HG03135 (cell line): ENCODE results near the gene ANKRD13D.

Experiments used
- ATAC-seq: cut with Tn5 transposase; IDR thresholded peaks from one replicate; pipeline ENCODE4 v1.9.1; 2021; ENCODE audit warnings: mild to moderate bottlenecking, moderate library complexity; ENCODE audit not compliant: unreplicated experiment

ANKRD13D gene

DNA sequence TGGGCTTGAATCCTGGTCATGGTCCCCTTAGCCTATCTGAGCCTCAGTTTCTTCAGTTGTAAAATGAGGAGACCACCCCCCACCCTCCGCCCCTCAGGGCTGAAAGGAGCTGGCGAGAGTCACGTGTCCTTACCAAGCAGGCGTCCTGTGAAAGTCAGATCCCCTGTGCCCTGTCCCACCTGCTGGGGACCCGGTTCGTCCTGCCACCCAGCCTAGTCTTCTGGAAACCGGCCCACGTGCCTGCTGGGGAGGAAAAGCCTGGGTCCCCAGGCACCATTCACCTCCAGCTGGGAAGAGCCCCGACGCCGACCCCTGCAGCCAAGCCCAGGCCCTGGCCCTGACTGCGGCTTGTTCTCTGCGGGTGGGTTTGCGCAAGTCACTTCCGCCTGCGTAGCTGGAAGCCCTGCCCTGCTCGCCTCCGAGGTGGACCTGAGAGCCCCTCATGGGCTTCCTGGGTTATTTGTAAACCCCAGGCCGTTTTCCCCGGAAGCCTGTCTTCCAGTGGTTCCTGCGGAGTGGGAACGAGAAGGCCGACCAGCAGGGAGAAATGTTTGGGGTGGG, 13.5 kb downstream of the ANKRD13D start:
- ATAC-seq, result no peak

DNA sequence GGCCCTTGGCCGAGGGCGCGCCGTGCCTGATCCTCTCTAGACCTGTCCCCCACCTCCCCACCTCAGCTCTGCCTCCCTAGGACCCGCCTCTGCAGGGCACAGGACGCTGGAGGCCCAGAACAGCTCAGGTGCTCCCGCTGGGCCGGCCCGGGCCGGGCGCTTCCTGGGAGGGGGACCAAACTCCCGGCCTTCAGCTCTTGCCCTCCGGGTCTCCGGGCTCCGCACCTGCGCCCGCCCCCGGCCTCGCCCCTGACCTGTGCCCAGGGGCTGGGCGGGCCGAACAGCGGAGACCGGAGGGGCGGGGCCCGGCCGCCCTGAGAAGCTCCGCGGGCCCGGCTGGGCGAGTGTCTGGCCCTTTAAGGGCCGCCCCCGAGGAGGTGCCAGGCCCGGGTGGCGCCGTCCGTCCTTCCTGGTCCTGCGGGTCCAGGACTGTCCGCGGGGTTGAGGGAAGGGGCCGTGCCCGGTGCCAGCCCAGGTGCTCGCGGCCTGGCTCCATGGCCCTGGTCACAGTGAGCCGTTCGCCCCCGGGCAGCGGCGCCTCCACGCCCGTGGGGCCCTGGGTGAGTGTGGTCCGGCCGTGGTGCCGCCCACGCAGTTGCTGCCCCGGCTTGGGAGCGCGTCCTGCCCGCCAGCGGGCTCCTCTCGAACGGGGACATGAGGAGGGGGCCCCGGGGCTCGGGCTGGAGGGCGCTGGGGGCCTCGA, 14.2 kb downstream of the ANKRD13D start, which contains the start of gene SSH3:
SSH3 (plus strand) TSS at position 399 of the 703 bp plus-strand sequence; CDS start at position 495, 96 bp downstream.
- no peak for ATAC-seq

DNA sequence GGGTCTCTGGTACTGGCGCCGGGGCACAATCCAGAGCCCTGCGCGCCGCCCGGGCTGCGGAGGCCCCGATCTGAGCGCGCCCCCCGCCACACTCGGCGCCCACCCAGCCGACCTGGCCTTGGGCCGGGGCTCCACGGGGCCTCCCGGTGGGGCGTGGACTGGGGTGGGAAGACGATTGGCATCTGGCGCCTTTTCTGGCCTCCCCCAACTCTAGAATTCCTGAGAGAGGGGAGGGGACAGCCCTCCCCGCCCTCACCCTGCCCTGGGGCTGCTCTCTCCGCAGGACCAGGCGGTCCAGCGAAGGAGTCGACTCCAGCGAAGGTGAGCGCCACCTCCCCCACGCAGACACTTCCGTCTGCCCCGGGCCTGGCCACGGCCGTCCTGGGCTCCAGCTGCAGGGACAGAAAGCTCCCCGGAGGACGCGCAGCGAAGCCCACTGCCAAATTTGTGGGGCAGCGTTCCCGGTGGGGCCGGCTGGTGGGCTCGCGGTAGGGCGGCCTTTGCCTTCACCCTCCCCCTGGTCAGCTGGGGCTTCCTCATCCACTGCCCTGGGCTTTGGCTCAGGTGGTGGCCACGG, 14.8 kb downstream of the ANKRD13D start:
- ATAC-seq, result no peak

DNA sequence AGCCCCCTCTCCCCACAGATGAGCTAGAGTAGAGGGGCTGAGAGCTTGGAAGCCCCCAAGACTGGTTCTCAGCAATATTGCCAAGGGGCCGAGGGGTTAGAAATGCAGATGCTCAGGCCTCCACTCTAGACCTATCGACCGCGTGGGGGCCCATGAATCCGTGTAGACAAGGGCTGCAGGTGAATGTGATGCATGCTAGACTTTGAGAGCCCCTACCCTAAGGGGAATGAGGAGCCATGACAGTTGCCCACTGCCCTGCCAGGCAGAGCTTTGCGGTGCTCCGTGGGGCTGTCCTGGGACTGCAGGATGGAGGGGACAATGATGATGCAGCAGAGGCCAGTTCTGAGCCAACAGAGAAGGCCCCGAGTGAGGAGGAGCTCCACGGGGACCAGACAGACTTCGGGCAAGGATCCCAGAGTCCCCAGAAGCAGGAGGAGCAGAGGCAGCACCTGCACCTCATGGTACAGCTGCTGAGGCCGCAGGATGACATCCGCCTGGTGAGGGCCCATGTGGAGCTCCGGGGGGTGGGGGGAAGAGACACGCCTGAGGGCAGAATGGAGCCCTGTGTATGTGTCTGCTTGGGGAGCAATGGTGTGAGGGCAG, 15.5 kb downstream of the ANKRD13D start:
- ATAC-seq, result no peak

DNA sequence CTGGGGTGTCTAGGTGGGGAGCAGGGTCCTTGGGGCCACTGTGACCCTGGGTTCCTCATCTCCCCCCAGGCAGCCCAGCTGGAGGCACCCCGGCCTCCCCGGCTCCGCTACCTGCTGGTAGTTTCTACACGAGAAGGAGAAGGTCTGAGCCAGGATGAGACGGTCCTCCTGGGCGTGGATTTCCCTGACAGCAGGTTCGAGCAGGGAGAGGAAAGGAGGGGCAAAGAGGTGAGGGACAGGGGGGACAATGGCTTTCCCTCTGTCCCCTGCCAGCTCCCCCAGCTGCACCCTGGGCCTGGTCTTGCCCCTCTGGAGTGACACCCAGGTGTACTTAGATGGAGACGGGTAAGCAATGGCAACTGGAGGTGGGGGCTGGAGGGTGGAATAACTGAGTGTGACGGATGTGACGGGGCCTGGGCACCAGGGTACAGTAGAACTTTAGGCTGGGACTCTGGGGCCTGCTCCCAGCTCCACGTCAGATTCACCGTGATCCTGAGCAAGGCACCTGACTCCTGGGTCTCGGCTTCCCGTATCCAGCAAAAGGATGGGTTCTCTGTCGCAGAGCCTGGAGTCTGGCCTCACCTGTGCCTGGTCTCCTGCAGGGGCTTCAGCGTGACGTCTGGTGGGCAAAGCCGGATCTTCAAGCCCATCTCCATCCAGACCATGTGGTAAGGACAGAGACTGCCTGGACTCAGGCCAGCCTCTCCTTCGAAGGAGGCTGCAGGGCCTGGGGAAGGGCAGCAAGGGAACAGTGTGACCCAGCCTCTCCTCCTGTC, 17.9 kb downstream of the ANKRD13D start:
- ATAC-seq, result no peak

DNA sequence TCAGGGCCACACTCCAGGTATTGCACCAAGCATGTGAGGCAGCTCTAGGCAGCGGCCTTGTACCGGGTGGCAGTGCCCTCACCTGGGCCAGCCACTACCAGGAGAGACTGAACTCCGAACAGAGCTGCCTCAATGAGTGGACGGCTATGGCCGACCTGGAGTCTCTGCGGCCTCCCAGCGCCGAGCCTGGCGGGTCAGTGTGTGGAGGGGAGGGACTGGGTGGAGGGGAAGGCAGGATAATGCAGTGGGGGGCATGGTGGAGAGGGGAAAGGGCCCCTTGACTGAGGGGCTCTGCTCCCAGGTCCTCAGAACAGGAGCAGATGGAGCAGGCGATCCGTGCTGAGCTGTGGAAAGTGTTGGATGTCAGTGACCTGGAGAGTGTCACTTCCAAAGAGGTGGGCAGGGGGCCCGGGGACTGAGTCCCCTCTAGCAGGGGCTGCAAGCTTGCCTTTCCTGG, 18.5 kb downstream of the ANKRD13D start:
- no peak for ATAC-seq

DNA sequence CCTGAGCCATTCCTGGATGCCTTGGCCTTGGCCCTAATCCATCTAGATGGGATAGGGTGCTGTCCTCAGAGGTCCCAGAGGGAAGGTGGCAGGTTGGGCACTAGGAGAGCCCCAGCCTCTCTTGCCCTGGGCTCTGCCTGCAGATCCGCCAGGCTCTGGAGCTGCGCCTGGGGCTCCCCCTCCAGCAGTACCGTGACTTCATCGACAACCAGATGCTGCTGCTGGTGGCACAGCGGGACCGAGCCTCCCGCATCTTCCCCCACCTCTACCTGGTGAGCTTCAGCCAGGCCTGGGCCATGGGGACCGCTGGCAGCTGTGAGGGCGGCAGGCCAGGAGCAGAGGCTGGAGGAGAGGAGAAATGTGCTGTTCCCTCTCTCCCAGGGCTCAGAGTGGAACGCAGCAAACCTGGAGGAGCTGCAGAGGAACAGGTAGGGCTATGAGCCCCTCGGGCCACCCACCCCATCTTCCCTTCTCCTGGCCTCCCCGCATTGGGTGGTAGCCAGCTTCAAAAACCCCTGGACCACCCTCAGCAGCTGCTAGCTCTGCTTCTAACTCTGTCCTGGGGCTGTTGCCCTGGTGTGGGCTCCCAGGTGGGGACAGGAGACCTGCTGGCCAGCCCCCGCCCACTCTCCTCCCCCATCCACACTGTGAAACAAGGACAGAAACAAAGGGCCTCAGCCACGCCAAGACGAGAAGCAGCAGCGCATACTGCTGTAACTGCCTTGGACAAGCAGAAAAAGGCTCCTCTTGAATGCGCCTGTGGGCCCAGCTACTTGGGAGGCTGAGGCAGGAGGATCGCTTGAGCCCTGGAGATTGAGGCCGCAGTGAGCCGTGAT, 19.1 kb downstream of the ANKRD13D start:
- ATAC-seq, result no peak

DNA sequence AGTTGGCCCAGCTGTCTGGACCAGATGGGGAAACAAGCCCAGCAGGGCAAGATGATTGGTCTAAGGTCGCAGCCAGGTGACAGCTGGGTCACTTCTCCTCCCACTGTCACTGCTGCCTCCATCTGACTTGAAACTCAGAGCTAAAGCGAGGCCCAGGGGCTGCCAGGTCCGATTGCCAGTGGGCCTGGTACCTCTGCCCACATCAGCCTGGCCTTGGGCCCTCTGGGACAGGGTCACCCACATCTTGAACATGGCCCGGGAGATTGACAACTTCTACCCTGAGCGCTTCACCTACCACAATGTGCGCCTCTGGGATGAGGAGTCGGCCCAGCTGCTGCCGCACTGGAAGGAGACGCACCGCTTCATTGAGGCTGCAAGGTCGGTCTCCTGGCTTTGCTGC, 20.1 kb downstream of the ANKRD13D start:
- no peak for ATAC-seq

DNA sequence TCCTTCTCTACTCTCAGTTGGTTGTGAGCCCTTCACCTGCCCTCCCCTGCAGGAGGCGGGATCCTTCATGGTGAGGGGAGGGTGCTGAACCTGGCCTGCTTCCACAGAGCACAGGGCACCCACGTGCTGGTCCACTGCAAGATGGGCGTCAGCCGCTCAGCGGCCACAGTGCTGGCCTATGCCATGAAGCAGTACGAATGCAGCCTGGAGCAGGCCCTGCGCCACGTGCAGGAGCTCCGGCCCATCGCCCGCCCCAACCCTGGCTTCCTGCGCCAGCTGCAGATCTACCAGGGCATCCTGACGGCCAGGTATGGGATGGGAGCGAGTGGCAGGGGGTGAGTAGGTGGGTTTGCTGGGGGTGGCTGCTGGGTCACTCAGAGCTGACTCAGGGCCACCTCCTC, 20.6 kb downstream of the ANKRD13D start:
- no peak for ATAC-seq

DNA sequence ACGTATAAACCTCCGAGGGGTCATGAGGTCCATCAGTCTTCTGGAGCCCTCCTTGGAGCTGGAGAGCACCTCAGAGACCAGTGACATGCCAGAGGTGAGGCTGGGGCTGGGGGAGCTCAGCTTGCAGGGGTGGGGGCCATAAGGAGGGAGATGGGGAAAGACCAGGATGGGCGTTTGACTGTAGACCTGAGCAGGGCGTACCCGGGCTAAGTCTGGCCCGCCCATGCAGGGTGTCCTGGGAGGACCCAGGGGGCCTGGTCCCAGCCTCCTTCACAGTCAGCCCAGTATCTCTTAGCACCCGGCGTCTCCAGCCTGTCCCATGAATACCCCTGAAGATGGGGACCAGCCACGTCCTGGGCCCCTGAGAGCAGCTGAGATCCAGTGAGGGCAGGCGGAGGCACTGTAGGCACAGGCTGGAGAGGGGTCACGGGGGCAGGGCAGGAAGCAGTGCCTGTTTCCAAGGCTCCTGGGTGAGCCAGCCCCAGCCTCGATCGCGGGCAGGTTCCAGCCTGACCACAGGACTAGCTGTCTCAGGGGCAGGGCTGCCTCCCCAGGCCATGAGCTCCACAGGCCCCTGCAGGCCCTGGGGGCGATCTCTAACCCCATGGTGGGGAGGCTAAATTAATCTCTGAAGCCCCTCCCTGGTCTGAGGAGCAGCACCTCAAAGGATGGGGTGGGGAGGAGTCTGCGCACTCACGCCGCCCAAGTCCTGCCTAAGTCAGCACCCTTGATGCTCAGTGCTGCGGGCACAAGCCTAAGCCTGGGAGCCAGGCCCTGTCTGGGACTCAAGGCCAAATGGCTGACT, 21.3 kb downstream of the ANKRD13D start:
- ATAC-seq, result no peak

DNA sequence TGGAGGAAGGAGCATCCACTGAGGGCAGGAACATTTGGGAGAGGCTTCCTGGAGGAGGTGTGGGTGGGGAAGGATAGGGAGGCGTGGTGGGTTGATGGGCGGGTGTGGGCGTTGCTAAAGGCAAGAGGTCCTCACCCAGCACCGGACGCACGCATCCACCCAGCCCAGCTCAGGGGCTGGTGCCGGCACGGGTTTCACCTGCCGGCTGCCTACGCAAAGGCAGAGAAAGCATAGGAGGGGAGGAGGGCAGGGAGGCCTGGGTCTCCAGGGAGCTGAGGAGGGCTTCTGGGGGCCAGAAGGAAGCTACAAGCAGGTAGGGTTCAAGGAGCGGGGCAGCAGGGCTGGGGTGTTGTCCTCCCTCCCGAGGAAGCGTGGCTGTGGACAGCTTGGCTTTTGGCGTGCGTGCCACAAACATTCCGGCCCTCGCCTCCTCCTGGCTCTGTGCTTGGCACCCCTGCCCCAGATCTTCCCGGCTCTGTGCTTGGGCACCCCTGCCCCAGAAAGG, 22.0 kb downstream of the ANKRD13D start:
- no peak for ATAC-seq

DNA sequence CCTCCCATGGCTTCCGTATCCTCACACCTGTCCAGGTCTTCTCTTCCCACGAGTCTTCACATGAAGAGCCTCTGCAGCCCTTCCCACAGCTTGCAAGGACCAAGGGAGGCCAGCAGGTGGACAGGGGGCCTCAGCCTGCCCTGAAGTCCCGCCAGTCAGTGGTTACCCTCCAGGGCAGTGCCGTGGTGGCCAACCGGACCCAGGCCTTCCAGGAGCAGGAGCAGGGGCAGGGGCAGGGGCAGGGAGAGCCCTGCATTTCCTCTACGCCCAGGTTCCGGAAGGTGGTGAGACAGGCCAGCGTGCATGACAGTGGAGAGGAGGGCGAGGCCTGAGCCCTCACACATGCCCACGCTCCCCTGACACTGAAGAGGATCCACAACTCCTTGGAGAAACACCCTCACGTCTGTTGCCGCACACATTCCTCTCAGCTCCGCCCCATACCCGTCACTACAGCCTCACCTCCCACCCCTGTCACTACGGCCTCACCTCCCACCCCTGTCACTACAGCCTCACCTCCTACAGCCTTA, 22.5 kb downstream of the ANKRD13D start:
- no peak for ATAC-seq

DNA sequence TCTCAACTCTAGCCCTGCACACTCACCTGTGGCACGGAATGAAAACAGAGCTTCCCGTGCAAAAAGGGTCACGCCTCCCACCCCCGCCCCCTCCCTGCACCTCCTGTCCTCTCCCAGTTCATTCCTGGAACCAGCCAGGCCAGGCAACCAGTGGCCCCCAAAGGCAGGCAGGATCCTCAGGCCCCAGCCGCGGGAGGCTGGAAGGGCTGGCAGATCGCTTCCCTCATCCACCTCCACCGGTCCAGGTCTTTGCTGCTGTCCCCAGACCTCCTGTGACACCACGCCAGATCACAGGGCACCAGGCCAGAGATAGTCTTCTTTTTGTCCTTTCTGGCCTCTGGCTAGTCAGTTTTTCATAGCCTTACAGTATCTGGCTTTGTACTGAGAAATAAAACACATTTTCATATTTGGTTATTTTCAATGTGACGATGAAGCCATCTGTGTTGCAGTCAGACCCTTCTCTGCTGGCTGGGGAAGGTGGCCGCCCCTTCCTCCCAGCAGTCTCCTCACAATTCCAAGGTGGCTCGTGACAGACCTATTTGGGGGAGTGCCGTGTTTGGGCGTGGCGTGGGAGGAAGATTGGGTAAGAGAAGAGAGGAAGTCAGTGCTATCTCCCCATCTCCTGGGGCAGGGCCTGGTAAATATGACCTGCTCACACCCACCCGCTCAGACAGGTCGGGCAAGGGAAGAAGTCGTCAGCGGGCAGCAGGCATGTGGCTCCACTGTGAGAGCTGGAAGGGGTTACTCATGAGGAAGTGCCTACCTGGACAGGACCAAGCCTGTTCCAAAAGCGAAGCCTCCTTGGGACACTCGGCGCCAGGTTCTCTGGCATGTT, 23.3 kb downstream of the ANKRD13D start:
- no peak for ATAC-seq

DNA sequence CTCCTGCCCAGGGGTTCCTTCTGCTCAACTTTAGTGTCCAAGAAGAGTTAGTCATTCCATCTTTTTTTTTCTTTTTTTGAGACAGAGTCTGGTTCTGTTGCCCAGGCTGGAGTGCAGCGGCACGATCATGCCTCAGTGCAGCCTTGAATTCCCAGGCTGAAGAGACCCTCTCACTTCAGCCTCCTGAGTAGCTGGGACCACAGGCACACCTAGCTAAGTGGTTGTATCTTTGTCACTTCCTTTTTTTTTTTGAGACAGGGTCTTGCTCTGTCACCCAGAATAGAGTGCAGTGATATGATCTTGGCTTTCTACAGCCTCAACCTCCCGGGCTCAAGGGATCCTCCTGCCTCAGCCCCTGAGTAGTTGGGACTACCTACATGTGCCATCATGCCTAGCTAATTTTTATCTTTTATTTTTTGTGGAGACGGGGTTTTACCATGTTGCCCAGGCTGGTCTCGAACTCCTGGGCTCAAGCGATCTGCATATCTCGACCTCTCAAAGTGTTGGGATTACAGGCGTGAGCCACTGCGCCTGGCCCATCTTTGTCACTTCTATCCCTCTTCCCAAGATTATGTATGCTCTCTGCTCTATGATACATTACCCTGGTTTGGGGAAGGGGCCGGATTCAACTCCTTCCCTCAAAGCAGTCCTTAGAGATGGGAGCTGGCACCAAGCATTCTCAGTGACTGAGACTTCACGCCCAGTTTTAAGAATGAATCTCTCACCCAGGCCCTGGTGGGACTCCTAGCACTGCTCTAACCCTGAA, 24.2 kb downstream of the ANKRD13D start:
- ATAC-seq, result no peak

DNA sequence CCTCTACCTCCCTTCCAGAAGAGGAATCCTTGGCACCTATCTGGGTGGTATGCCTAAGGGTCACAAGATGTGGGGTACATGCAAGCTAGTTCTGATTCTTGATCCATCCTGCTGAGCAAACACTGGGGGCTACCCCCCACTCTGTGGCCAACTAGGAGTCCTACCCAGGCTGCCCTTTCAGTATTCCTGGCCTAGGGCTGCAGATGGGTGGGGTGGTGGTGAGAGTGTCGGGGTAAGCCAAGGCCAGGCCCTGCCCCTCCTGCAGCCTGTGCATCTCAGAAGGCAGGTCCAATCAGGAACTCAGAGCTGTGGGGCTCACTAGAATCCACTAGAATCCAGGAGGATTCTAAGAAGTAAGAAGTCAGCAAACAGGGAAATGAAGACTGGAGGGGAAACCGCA, 25.1 kb downstream of the ANKRD13D start:
- ATAC-seq, result no peak

DNA sequence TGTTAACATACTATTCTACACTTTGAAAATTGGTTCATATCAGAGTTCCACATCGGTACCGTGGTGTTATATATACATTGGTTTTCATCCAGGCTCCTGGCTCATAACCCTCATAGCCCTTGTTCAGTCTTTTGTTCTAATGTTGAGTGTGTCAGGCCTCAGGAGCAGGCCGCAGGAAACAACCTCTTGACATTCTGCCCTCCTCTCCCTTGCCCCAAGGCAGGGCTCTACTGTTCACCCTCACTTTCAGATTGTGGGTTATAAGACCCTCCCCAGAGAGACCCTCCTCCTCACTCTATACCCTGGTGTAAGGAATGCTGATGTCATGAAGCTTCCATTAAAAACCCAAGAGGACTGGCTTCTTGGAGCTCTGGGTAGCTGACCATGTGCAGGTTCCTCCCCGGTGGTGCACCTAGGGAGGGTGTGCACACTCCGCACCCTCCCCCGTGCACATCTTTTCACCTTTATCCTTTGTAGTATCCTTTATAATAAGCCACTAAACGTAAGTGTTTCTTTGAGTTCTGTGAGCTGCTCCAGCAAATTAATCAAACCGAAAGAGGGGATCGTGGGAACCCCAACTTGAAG, 26.3 kb downstream of the ANKRD13D start:
- ATAC-seq, result no peak

DNA sequence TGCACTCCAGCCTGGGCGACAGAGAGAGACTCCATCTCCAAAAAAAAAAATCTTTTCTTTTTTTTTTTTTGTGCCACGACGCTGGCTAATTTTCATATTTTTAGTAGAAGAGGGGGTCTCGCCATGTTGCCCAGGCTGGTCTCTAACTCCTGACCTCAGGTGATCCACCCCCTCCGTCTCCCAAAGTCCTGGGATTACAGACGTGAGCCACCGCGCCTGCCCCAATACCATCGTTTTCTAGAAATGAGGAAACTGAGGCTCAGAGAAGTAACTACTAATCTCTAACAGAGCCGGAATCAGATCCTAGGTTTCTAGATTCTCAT, 27.7 kb downstream of the ANKRD13D start:
- ATAC-seq, result no peak
